ENCODE data around the gene HAUS8. TPM values are rescaled to one million over a fixed set of nuclear protein-coding genes. Genes with fewer than 3 reads are reported as not detected.

Gene HAUS8
- total and polyA plus RNA-seq, 2 of the 4 experiments (the other 2 are of a cell fraction), result 3.4 to 14.2 TPM

- no peak overlapping the region for H3K4ac ChIP-seq (ENCODE audit: low read depth, low read length)
- intact Hi-C loops (cut with micrococcal nuclease), result no loop called here
- H2BK120ac ChIP-seq (ENCODE audit: low read depth, low read length), result no peak overlapping the region
- H3K14ac ChIP-seq (replicated peaks; ENCODE audit: low read depth, low read length), result no peak overlapping the region
- no peak overlapping the region for H3K27ac ChIP-seq (ENCODE audit: insufficient read depth, low read length)
- no peak overlapping the region for H2BK20ac ChIP-seq (ENCODE audit: low read depth, low read length)
- H3K18ac ChIP-seq (ENCODE audit: low read depth, low read length), result no peak overlapping the region
- H3K9me3 ChIP-seq (ENCODE audit: control insufficient read depth, insufficient read depth, low read length), result no peaks in the 10 kb centered on the region
- peaks cover 22% of the 10 kb centered on the region for H3K9me1 ChIP-seq (ENCODE audit: insufficient read depth, low read length)
- ATAC-seq (ENCODE audit: low read depth), result no peak
- CTCF ChIA-PET, result interaction anchor here (0.5 kb wide), 1 partner anchor 16 kb away, joined by 3 read pairs; no protein-coding TSS in a partner anchor
- H4K20me1 ChIP-seq (ENCODE audit: insufficient read depth, low read length), result peaks cover 58% of the 10 kb centered on the region
- peaks cover 49% of the 10 kb centered on the region for H3K36me3 ChIP-seq (ENCODE audit: control insufficient read depth, insufficient read depth, low read length)
- BruUV-seq (replicated peaks), result no TSS peak
- no peak overlapping the region for H2AK9ac ChIP-seq (replicated peaks; ENCODE audit: low read depth, low read length, poor library complexity)
- POLR2A ChIA-PET (ENCODE audit: unreplicated experiment), result no interaction called here
- H2BK5ac ChIP-seq (ENCODE audit: low read depth, low read length, poor library complexity, severe bottlenecking), result no peak overlapping the region
- no peak overlapping the region for H2AFZ ChIP-seq (replicated peaks; ENCODE audit: low read length, poor library complexity)
- H4K5ac ChIP-seq (ENCODE audit: low read depth, low read length), result no peak overlapping the region
- in situ Hi-C loops (cut with MboI; ENCODE audit: low sequenced_read_pairs), result no loop called here
- no peak overlapping the region for H3K23ac ChIP-seq (ENCODE audit: low read depth, low read length)
- no peak overlapping the region for H2BK15ac ChIP-seq (ENCODE audit: low read depth, low read length)
- no peak overlapping the region for H3K4me3 ChIP-seq (ENCODE audit: insufficient read depth, low read depth, low read length)
- H3K27me3 ChIP-seq (ENCODE audit: control insufficient read depth, insufficient read depth, low read length), result no peaks in the 10 kb centered on the region
- no peak overlapping the region for H3K56ac ChIP-seq (ENCODE audit: extremely low read depth, insufficient read depth, low read length)
- H3K9ac ChIP-seq (ENCODE audit: low read depth, low read length), result no peak overlapping the region
- no peak overlapping the region for H4K91ac ChIP-seq (ENCODE audit: insufficient read depth, low read depth, low read length)
- peaks cover 7% of the 10 kb centered on the region for H3K4me1 ChIP-seq (ENCODE audit: control insufficient read depth, insufficient read depth, low read length)
- WGBS, 2 experiments (ENCODE audit: extremely low coverage in 2 of 2, insufficient read length in 1 of 2), result 84% methylated on average over 3 of the region's 3 CpGs; no CpG with 5 or more reads in 1 of the 2 experiments
- TF ChIP-seq RAD21 (IDR thresholded peaks at IDR 0.05; ENCODE audit: low read length), result no peak
- no peak for TF ChIP-seq CHD1 (IDR thresholded peaks at IDR 0.05; ENCODE audit: low read depth, low read length)
- TF ChIP-seq CTCF (conservative IDR thresholded peaks at IDR 0.05; ENCODE audit: low read depth, low read length), result no peak
- TF ChIP-seq, protein P1, sequence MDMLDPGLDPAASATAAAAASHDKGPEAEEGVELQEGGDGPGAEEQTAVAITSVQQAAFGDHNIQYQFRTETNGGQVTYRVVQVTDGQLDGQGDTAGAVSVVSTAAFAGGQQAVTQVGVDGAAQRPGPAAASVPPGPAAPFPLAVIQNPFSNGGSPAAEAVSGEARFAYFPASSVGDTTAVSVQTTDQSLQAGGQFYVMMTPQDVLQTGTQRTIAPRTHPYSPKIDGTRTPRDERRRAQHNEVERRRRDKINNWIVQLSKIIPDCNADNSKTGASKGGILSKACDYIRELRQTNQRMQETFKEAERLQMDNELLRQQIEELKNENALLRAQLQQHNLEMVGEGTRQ (IDR thresholded peaks at IDR 0.05; ENCODE audit: low read depth, low read length), result no peak
- no peak for TF ChIP-seq ELK1 (IDR thresholded peaks at IDR 0.05; ENCODE audit: borderline replicate concordance, low read depth, low read length)
- TF ChIP-seq MXI1 (IDR thresholded peaks at IDR 0.05; ENCODE audit: borderline replicate concordance, low read depth, low read length), result no peak
- TF ChIP-seq FOS (IDR thresholded peaks at IDR 0.05; ENCODE audit: low read depth, low read length), result no peak
- no peak for TF ChIP-seq MAZ (IDR thresholded peaks at IDR 0.05; ENCODE audit: borderline replicate concordance, low read depth, low read length)
- no peak for TF ChIP-seq RFX5 (IDR thresholded peaks at IDR 0.05; ENCODE audit: low read depth, low read length)
- no peak overlapping the region for H3K4me2 ChIP-seq (ENCODE audit: low read depth, low read length)
- no peak overlapping the region for H2AK5ac ChIP-seq (ENCODE audit: low read depth, low read length)
- H4K8ac ChIP-seq (ENCODE audit: low read depth in 2 of 2, low read length in 2 of 2), result no peak overlapping the region; a peak in 1 of 4 replicates
- dilution Hi-C loops (cut with HindIII; ENCODE audit: low sequenced_read_pairs, unreplicated experiment), result no loop called here
- DNase-seq, result no peak
- H3K79me1 ChIP-seq (ENCODE audit: low read depth in 1 of 2, low read length in 2 of 2), result peaks cover 3 to 86% of the 10 kb centered on the region in 2 experiments
These were observed 30.3 kb upstream of the HAUS8 start for GRCh38 chr19:17105556-17105955.
